ENCODE measurements around the gene LAD1.

- TF ChIP-seq CTCF (IDR thresholded peaks at IDR 0.05) (no peak), EP300 (IDR thresholded peaks at IDR 0.05; ENCODE audit: borderline replicate concordance in 1 of 2, low read depth in 1 of 2, low read length in 1 of 2) (no peak), POLR2AphosphoS5 (IDR thresholded peaks at IDR 0.05; ENCODE audit: low read depth, low read length) (no peak), NFIC (IDR thresholded peaks at IDR 0.05; ENCODE audit: borderline replicate concordance) (no peak), SMC3 (IDR thresholded peaks at IDR 0.05; ENCODE audit: low read depth, low read length) (no peak)
These were observed 14.7 kb downstream of the LAD1 start for GRCh38 chr1:201384406-201384782.

All from SK-N-SH (cell line).